IPS-18a (cell line): ENCODE data around the gene PCGF1.
A peak's percentile ranks its signal among the peaks of the same experiment; 100 is the strongest.
"Not testable (repeated sequence)": the region's sequence is repeated elsewhere in the genome, so short reads cannot be mapped to it uniquely, and the experiment has no call there.

Source experiments
- H3K27ac ChIP-seq: one replicate; pipeline ENCODE4 v1.5.1; 2013; ENCODE audit warnings: low read length
- H3K27me3 ChIP-seq: one replicate; pipeline ENCODE4 v1.6.1; 2013; ENCODE audit warnings: mild to moderate bottlenecking, low read length; ENCODE audit not compliant: control insufficient read depth, insufficient read depth
- H3K36me3 ChIP-seq: one replicate; pipeline ENCODE4 v1.6.1; 2013; ENCODE audit warnings: low read depth, low read length; ENCODE audit not compliant: control insufficient read depth
- H3K4me1 ChIP-seq: one replicate; pipeline ENCODE4 v1.6.1; 2013; ENCODE audit warnings: low read depth, low read length; ENCODE audit not compliant: control insufficient read depth
- H3K4me3 ChIP-seq: one replicate; pipeline ENCODE4 v1.5.1; 2013; ENCODE audit warnings: low read length
- H3K9ac ChIP-seq: one replicate; pipeline ENCODE4 v1.6.1; 2013; ENCODE audit warnings: mild to moderate bottlenecking, low read length, moderate library complexity
- H3K9me3 ChIP-seq: one replicate; pipeline ENCODE4 v1.6.1; 2013; ENCODE audit warnings: low read depth, low read length; ENCODE audit not compliant: control insufficient read depth

Gene PCGF1

DNA sequence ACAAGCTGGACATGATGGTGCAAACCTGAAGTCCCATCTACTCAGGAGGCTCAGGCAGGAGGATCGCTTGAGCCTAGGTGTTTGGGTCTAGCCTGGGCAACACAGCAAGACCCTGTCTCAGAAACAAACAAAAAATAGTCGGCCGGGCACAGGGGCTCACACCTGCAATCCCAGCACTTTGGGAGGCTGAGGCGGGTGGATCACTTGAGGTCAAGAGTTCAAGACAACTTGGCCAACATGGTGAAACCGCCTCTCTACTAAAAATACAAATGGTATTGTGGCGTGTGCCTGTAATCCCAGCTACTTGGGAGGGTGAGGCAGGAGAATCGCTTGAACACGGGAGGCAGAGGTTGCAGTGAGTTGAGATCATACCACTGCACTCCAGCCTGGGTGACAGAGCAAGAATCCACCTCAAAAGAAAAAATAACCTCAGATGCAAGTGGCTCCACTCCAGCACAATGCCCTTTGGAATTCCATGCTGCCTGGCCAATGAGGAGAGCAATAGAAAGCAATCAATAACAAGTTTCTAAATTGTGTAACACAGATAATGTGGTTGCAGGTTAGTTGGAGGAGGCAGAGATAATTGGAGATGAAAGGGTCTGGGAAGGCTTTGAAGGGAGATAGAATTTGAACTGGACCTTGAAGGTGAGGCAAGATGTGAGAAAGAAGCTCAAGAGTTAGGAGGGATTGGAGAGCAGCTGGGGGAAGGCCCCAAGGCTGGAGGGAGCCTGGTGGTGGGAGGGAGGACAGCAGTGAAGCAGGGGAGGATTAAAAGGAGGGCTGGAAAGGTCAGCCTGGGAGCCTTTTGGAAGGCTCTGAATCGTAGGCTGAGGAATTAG is 18.6 kb downstream of the PCGF1 start:
- Histone ChIP-seq H3K9me3 (no peaks in the 10 kb centered on the region), H3K27ac (no peak overlapping the region), H3K4me3 (no peak overlapping the region), H3K36me3 (peaks cover 40% of the 10 kb centered on the region), H3K4me1 (no peaks in the 10 kb centered on the region), H3K27me3 (no peaks in the 10 kb centered on the region), H3K9ac (no peak overlapping the region)

- H3K27ac ChIP-seq: no peak overlapping the region
Measured at GRCh38 chr2:74486141-74486540, 21.4 kb downstream of the PCGF1 start.

DNA sequence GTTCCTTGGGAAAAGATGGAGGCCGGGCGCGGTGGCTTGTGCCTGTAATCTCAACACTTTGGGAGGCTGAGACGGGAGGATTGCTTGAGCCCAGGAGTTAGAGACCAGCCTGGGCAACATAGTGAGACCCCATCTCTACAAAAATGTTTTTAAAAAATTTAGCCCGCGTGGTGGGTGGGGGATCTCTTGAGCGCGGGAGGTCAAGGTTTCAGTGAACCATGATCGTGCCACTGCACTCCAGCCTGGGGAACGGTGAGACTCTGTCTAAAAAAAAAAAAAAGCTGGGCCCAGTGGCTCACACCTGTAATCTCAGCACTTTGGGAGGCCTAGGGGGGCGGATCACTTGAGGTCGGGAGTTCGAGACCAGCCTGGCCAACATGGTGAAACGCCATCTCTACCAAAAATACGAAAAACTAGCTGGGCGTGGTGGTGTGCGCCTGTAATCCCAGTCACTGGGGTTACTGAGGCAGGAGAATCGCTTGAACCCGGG is 23.8 kb downstream of the PCGF1 start:
- H3K27ac ChIP-seq, H3K9me3 ChIP-seq, H3K4me1 ChIP-seq, H3K27me3 ChIP-seq: not testable (repeated sequence)
- Histone ChIP-seq H3K4me3 (peak overlapping the region; percentile 100), H3K9ac (peak overlapping the region; percentile 79), H3K36me3 (peaks cover 14% of the 10 kb centered on the region)

More at GRCh38 chr2:74486141-74486540, 21.4 kb downstream of the PCGF1 start:
- Histone ChIP-seq H3K9ac (no peak overlapping the region), H3K4me1 (peaks cover 3% of the 10 kb centered on the region), H3K36me3 (peaks cover 13% of the 10 kb centered on the region), H3K27me3 (no peaks in the 10 kb centered on the region), H3K4me3 (no peak overlapping the region), H3K9me3 (no peaks in the 10 kb centered on the region)

DNA sequence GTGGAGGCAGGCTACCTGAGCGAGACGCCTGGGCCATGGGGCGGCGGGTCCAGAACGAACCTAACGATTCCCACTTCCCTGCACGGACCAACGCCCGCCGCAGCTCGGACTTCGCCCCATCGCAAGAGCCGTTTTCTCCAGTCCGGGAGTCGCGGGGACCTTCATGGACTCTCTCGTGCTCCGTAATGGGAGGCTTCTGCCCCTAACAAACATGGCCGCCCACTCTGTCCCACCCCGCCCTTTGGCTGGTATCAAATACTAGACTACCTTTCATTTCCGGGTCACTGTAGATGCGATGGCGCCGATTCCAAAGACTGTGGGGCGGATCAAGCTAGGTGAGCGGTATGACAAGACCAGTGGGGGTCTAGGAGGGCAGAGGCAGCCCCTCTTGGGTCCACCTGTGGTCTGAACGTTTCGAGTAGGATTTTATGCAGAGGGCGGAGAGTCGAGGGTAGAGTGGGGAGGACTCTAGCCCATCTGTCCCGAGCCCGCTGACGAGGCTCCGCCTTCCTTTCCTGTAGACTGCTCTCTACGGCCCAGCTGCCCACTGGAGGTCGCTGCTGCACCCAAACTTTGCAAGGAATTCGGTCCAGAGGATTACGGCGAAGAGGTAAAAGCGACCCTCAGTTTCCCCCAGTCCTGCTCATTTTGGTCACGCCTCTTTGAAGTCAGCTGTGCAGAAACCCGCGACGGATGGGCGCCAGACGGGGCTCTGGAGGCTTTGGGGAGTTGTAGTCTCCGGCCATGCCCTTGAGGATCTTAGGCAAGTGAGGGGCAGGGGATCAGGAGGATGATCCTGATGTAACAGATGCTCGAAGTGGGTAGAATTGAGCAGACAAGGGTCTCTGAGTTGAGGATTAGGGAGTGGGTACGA is 24.5 kb downstream of the PCGF1 start, which contains the start of the genes CCDC142 and TTC31:
TSS of gene CCDC142 (minus strand) at position 198 of the 874 bp plus-strand sequence. CDS start at position 37, 161 bp downstream.
TSS of gene TTC31 (plus strand) at position 281 of the 874 bp plus-strand sequence. CDS start at position 296, 15 bp downstream.
- H3K4me3 ChIP-seq: peak within 1 kb of the TSS; percentile 100
- H3K9ac ChIP-seq: peak within 1 kb of the TSS; percentile 79
- peaks cover 3% of the 10 kb centered on the region for H3K4me1 ChIP-seq
- peaks cover 14% of the 10 kb centered on the region for H3K36me3 ChIP-seq
- no peaks in the 10 kb centered on the region for H3K9me3 ChIP-seq
- H3K27me3 ChIP-seq: no peaks in the 10 kb centered on the region
- H3K27ac ChIP-seq: peak within 1 kb of the TSS; percentile 86

DNA sequence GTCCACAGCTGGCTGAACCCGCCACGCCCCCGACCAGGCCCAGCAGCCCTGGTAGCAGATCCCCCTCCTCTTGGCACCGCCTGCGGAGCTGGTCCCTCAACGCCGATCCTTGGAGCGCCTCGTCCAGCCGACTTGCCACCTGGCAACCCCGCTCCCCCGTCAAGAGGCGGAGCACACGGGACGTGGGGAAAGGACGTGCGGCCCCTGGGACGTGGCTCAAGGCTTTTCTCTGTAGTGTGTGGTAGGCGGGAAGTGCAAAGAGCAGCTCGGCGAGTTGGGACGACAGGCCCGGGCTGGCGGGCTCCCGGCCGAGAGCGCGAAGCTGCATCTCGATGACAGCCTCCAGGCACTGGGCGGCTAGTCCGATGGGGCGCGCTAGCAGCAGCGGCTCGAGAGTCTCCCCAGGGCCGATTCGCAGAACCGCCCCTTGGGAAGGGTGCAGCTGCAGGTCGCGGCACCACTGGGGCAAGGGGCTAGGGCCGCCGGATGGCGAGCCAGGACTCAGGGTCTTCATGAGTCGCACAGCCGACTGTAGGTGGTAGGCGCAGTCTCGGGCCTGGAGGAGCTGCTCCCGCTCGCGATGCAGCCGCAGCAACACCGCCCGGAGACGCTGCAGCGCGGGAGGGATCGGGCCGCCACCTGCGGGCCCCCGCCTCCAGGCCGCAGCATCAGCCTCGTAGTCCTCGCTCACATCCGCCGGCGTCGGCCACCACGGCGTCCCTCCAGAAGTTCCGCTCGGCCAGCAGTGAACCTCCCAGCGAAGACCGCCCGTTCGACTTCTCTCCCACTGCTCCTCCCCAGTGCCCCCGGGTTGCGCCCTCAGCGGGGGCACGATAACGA is 25.3 kb downstream of the PCGF1 start:
- Histone ChIP-seq H3K4me3 (peak overlapping the region; percentile 100), H3K27ac (peak overlapping the region; percentile 86), H3K9ac (peak overlapping the region; percentile 79), H3K36me3 (peaks cover 14% of the 10 kb centered on the region), H3K4me1 (peaks cover 3% of the 10 kb centered on the region), H3K27me3 (no peaks in the 10 kb centered on the region), H3K9me3 (no peaks in the 10 kb centered on the region)

DNA sequence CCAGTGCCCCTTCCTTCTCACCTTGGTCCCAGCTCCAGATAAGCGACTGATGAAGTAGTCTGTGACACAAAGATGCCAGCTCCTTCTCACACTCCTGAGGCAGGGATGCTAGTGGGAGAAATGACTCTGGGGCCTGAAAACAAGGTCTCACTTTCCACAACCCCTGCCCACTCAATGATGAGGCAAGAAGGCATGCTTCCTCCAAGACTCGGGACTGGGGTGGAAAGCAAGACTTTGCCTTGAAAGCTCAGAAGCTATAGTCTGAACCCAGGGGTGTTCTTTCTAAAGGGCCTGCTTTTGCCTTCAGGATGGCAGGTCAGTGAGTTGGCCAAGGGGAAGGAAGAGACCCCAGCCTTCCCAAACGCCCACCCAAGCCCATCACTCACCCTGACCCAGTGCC is 26.1 kb downstream of the PCGF1 start:
- Histone ChIP-seq H3K36me3 (peaks cover 14% of the 10 kb centered on the region), H3K9ac (no peak overlapping the region), H3K4me1 (peaks cover 3% of the 10 kb centered on the region), H3K4me3 (peak overlapping the region; percentile 100), H3K27me3 (no peaks in the 10 kb centered on the region), H3K9me3 (no peaks in the 10 kb centered on the region), H3K27ac (no peak overlapping the region)

DNA sequence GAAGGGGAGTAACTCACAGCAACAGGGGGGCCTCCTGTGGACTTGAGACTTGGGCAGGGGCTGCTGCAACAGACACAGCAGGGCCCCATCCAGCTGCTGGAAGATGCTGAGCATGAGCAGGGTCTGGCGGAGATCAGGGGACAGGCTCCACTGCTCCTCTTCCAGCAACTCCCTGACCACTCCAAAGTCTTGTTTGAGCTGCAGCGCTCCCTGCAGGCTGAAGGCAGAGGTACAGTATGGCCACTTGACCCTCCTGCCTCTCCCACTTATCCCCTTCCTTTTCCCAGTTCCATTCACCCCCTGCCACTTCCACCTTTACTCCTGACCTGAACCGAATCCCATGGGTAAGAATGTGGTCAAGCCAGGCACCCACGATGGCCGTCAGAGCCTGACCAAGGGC is 32.6 kb downstream of the PCGF1 start:
- Histone ChIP-seq H3K4me3 (no peak overlapping the region), H3K9ac (no peak overlapping the region), H3K27me3 (no peaks in the 10 kb centered on the region), H3K9me3 (no peaks in the 10 kb centered on the region), H3K27ac (no peak overlapping the region), H3K36me3 (peaks cover 18% of the 10 kb centered on the region), H3K4me1 (peaks cover 4% of the 10 kb centered on the region)

GRCh38 chr2:74474481-74474880 is 33.0 kb downstream of the PCGF1 start:
- Histone ChIP-seq H3K27ac (no peak overlapping the region), H3K9ac (no peak overlapping the region), H3K36me3 (peaks cover 17% of the 10 kb centered on the region), H3K27me3 (no peaks in the 10 kb centered on the region), H3K9me3 (no peaks in the 10 kb centered on the region), H3K4me1 (peaks cover 4% of the 10 kb centered on the region), H3K4me3 (no peak overlapping the region)

DNA sequence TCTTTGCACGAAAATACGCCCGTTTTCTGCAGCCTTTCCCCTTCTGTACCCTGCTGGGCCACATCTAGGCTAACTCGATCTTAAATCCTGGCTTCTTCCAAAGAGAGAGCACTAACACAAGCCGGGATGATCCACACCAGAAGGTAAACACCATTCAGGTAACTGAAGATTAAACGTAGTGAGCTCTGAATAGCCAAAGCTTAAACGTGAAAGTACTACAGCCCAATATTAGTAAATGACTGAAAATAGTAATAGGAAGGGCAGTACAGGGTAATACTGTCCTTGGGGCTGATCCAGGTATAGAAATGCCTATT is 34.6 kb downstream of the PCGF1 start:
- peaks cover 4% of the 10 kb centered on the region for H3K4me1 ChIP-seq
- H3K27me3 ChIP-seq: no peaks in the 10 kb centered on the region
- no peaks in the 10 kb centered on the region for H3K9me3 ChIP-seq

DNA sequence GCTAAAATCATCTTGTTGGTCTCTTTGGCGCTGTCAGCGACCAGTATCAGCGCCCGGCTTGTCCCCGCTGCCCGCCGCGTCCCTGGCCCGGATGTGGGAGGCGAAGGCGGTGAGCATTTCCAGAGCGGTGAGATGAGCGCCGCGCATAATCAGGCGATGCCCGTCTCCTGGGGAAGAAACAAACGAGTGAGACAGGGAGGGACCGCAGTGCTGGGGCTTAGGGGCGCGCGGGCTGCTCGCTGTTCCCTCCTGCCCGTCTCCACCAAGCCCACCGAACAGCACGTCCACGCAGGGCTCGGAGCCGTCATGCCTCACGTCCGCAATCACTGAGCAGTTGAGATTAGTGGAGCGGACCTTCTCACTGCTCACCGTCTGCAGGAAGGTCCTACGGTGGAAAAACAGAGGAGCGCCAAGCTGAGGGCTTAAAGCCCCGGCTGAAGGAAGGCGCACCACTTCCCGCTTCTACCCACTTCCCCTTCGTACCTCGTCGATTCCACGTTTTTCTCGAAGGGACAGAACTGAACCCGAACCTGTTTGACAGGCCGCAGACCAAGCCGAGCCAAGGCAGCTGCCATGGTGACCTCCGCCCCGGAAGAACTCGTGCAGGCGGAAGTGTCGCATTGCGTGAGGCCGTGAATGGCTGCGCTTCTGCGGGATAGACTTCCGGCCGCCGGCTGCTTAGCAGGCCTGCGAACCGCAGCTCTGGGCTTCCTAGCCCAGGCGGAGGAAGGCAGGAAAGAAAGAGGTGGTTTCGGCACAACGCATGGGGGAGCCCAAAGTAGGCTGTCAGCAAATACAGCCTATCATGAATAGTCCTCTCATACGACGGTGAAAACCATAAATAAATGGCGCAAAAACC is 35.2 kb downstream of the PCGF1 start, which contains the start of gene MRPL53:
TSS of gene MRPL53 (minus strand) at position 595 of the 859 bp plus-strand sequence. CDS start at position 575, 20 bp downstream.
- Histone ChIP-seq H3K27ac (peak within 1 kb of the TSS; percentile 95), H3K4me1 (peaks cover 4% of the 10 kb centered on the region), H3K36me3 (peaks cover 17% of the 10 kb centered on the region), H3K9me3 (no peaks in the 10 kb centered on the region), H3K27me3 (no peaks in the 10 kb centered on the region), H3K9ac (peak within 1 kb of the TSS; percentile 81), H3K4me3 (peak within 1 kb of the TSS; percentile 99)

More for the DNA sequence above, 34.6 kb downstream of the PCGF1 start:
- H3K27ac ChIP-seq: peak overlapping the region; percentile 95
- peaks cover 17% of the 10 kb centered on the region for H3K36me3 ChIP-seq
- H3K4me3 ChIP-seq: peak overlapping the region; percentile 99
- H3K9ac ChIP-seq: peak overlapping the region; percentile 81
